ENCODE data around the gene JPH2.
A peak's percentile ranks its signal among the peaks of the same experiment; 100 is the strongest.

JPH2 gene

GRCh38 chr20:44171775-44172571 lies 15.0 kb downstream of the JPH2 start:
- Histone ChIP-seq H3K27ac (no peak overlapping the region), H3K27me3 (replicated peaks) (no peaks in the 10 kb centered on the region), H3K36me3 (replicated peaks) (no peaks in the 10 kb centered on the region), H3K4me3 (ENCODE audit: low read depth, low read length) (no peak overlapping the region)
- TF ChIP-seq CTCF (IDR thresholded peaks at IDR 0.05; ENCODE audit: low read depth, low read length, missing control alignments): no peak
- in situ Hi-C loops (cut with HindIII; ENCODE audit: low pct_ligation_motif_present, low sequenced_read_pairs): no loop called here
- no peak for DNase-seq

GRCh38 chr20:44170816-44171410 lies 16.1 kb downstream of the JPH2 start:
- no peak for DNase-seq
- in situ Hi-C loops (cut with HindIII; ENCODE audit: low pct_ligation_motif_present, low sequenced_read_pairs): no loop called here
- Histone ChIP-seq H3K27me3 (replicated peaks) (no peaks in the 10 kb centered on the region), H3K4me3 (ENCODE audit: low read depth, low read length) (no peak overlapping the region), H3K36me3 (replicated peaks) (no peaks in the 10 kb centered on the region), H3K27ac (no peak overlapping the region)
- TF ChIP-seq CTCF (IDR thresholded peaks at IDR 0.05; ENCODE audit: low read depth, low read length, missing control alignments): no peak

DNA sequence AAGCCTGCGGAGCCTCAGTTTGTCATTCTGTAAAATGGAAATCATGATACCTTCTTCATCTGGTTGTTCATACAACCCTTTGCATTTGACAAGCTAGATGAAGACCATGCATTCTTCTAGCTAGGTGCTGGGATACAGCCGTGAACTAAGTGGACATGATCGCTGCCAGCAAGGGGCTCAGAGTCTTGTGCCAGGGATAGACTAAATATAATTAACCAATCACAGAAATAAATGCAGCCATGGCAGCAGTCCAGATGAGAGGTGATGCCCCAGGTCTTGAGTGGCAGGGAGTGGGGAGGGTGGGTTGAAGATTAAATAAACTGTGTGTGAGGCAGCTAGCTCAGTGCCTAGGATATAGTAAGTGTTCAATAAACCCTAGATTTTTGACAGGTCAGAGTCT lies 19.3 kb downstream of the JPH2 start:
- no peak for DNase-seq
- TF ChIP-seq CTCF (IDR thresholded peaks at IDR 0.05; ENCODE audit: low read depth, low read length, missing control alignments): no peak
- Histone ChIP-seq H3K27me3 (replicated peaks) (no peaks in the 10 kb centered on the region), H3K27ac (no peak overlapping the region), H3K36me3 (replicated peaks) (no peaks in the 10 kb centered on the region), H3K4me3 (ENCODE audit: low read depth, low read length) (no peak overlapping the region)
- in situ Hi-C loops (cut with HindIII; ENCODE audit: low pct_ligation_motif_present, low sequenced_read_pairs): no loop called here

- Histone ChIP-seq H3K4me3 (ENCODE audit: low read depth, low read length) (no peak overlapping the region), H3K27me3 (replicated peaks) (no peaks in the 10 kb centered on the region), H3K36me3 (replicated peaks) (no peaks in the 10 kb centered on the region), H3K27ac (no peak overlapping the region)
- no peak for TF ChIP-seq CTCF (IDR thresholded peaks at IDR 0.05; ENCODE audit: low read depth, low read length, missing control alignments)
- in situ Hi-C loops (cut with HindIII; ENCODE audit: low pct_ligation_motif_present, low sequenced_read_pairs): no loop called here
- DNase-seq: no peak
Measured at GRCh38 chr20:44166477-44166876, 20.5 kb downstream of the JPH2 start.

- no peak overlapping the region for H3K4me3 ChIP-seq (ENCODE audit: low read depth, low read length)
- H3K27ac ChIP-seq: no peak overlapping the region
- in situ Hi-C loops (cut with HindIII; ENCODE audit: low pct_ligation_motif_present, low sequenced_read_pairs): no loop called here
- TF ChIP-seq CTCF (IDR thresholded peaks at IDR 0.05; ENCODE audit: low read depth, low read length, missing control alignments): no peak
- DNase-seq: peak; percentile 25
- no peaks in the 10 kb centered on the region for H3K36me3 ChIP-seq (replicated peaks)
- no peaks in the 10 kb centered on the region for H3K27me3 ChIP-seq (replicated peaks)
Measured at GRCh38 chr20:44166008-44166407, 21.0 kb downstream of the JPH2 start.
